CD4-positive, alpha-beta T cell treated with Interleukin-17A for 4 hours (primary cell): ENCODE data around the gene ACBD4.
A peak's percentile ranks its signal among the peaks of the same experiment; 100 is the strongest.
"Not testable (repeated sequence)": the region's sequence is repeated elsewhere in the genome, so short reads cannot be mapped to it uniquely, and the experiment has no call there.

Source experiments
- DNase-seq: peaks from one replicate; pipeline ENCODE4 v3.0.0-alpha.2; 2020; ENCODE audit warnings: mixed read lengths

The ACBD4 gene

DNA sequence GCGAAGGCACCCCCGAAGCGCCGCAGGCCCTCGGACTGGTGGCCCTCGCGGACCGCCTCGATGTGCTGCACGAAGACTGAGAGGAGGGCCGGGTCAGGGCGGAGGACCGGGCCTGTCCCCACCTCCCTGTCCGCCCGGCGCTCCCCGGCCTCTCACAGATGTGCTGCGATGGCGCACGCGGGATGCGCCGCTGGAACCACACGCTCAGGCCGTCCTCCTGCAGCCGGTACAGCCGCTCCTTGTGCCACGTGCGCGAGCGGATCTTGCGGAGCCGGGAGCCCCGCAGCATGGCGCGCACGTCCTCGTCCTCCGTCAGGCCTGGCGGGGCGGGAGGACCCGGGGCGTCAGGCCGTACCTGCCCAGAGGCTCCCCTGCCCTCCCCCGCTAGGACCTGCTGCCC, 14.4 kb upstream of the ACBD4 start:
- no peak for DNase-seq

- DNase-seq = no peak
Observed at GRCh38 chr17:45123076-45123770, 12.3 kb upstream of the ACBD4 start.

GRCh38 chr17:45123930-45124796, 11.3 kb upstream of the ACBD4 start:
- DNase-seq = peak; percentile 59

DNA sequence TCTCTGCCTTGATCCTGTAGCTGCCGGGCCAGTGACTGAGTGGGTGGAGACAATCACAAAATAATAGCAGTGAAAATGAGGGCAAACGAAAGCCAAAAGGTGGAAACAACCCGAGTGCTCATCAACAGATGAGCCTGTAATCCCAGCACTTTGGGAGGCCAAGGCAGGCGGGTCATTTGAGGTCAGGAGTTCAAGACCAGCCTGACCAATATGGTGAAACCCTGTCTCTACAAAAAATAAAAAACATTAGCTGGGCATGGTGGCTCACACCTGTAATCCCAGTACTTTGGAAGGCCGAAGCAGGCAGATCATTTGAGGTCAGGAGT, 10.7 kb upstream of the ACBD4 start:
- DNase-seq = not testable (repeated sequence)

- no peak for DNase-seq
Observed at GRCh38 chr17:45125509-45125908, 10.0 kb upstream of the ACBD4 start.

DNA sequence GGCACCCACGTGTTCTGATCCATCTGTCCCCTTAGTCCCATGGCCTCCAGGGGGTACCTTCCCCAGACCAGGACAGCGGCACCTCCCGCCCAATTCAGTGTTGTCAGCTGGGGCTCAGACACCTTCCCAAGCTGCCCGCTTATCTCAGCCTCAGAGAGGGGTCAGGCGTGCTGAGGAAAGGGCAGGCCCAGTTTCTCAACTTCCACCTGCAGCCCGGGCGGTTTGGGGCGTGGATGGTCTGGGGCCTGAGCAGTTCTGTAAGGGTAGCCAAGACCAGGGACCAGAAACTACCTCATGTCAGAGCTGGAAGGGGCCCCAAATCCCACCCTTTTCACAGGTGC, 8.3 kb upstream of the ACBD4 start:
- no peak for DNase-seq

GRCh38 chr17:45127548-45128300, 7.8 kb upstream of the ACBD4 start:
- DNase-seq = no peak

GRCh38 chr17:45128331-45128730, 7.2 kb upstream of the ACBD4 start:
- DNase-seq = no peak

GRCh38 chr17:45128989-45129388, 6.5 kb upstream of the ACBD4 start:
- DNase-seq = no peak

DNA sequence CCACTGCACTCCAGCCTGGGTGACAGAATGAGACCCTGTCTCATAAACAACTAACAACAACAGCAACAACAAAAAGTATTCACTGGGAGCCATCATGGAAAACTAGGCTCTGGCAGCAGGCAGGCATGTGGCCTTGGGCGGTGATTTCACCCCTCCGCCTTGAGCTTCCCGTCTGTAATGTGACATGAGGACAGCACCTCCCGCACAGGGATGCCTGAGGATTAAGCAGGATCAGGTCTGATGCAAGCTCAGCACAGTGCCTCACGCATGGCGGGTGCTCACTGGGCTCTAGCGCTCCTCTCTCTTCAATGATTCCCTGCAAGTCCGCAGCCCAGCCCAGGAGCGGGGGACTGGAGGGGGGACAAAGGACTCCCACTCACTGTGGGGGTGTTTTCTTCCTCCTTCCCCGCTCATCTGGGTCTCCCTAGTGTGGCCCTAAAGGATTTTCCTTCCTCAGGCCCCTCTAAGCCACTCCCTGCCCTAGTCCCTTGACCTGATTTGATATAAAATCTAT, 6.0 kb upstream of the ACBD4 start:
- no peak for DNase-seq

GRCh38 chr17:45129940-45130680, 5.4 kb upstream of the ACBD4 start:
- no peak for DNase-seq

DNA sequence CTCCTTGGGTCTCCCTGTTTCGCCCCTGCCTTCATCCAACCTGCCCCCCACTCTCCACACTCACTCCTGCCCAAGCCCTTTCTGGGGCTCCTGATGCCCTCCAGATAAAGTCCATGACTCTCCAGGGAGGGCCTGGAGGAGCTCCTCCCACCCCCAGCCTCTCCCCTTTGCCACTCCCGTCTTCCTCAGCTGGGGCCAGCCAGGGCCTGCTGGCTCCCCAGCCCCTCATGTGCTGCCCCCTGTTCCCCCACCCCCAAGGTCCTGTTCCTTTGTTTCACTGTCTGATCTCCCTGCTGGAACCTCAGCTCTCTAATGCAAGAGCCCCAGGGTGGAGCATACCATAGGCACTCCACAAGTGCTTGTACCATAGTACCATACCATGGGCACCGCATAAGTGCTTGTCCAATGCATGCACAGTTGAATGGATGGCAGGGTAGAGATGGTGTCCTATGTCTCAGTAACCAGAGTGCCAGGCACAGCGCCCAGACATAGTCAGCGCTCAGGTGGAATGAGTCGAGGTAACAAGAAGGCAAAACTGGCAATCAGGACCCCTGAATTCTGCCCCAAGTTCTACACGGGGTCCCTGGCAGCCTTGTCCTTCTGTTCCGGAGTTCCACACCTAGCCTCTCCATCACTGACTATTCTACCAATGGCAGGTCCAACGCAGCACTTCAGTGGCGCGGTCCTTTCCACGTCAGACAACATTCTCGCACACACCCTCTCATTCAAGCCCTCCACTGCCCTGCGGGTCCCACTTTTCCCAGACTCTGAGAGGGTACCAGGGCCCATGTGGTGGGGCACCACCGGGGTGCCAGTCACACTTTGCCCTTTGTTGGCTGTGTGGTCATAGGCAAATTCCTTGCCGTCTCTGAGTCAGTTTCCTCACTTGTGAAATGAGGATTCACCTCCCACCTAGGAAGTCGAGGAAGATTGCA, 4.5 kb upstream of the ACBD4 start:
- no peak for DNase-seq

GRCh38 chr17:45131616-45132319, 3.7 kb upstream of the ACBD4 start:
- peak; percentile 70 for DNase-seq

GRCh38 chr17:45132320-45132571, 3.2 kb upstream of the ACBD4 start, which contains the start of gene PLCD3:
PLCD3 (minus strand) TSS chr17:45132515; CDS start chr17:45132410, 105 bp downstream.
- no peak for DNase-seq

DNA sequence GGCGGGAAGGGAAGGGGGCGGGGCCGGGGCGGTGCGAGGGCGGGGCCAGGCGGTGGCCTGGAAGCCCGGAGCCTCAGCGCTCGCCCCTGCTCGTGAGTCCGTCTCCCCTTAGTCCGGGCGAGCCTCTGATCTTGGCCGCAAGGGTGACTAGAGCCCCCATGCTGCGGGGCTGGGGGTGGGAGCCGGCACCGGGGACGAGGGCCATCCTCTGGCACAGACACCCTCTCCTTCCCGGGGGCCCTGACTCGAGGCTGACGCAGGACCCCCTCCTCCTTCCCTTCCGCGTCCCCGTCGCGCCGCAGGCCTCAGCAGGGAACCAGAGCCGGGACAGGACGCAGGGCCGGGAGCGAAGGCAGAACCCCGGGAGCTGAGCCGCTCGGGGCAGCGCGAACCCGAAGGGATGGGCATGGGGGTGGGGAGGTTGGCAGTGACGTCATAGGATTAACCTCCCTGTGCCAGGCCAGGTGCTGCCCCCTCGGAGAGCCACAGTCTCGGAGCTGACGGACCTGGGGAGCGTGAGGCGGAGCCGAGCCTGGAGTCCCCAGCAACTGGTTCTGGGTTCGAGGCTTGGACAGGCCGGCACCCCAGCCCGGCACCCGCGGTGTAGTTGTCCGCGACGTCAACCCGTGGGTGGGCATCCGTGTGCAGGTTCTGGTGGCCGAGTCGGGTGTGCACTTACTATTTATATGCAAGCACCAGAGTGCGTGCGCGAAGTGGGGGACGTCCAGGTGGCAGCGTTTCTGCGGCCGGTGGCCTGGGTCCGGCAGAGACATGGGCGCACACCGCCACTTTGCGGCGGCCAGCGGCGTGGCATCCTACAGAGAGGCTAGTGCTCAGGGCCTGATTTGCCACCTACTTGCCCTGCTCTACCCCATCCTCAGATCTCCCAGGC, 2.7 kb upstream of the ACBD4 start:
- DNase-seq = peak; percentile 86

GRCh38 chr17:45135978-45136791, 698 bp downstream of the ACBD4 start:
- DNase-seq = peak; percentile 15

GRCh38 chr17:45136846-45137560, 1.5 kb downstream of the ACBD4 start:
- no peak for DNase-seq

GRCh38 chr17:45137561-45138305, 2.2 kb downstream of the ACBD4 start:
- no peak for DNase-seq
